Large intestine (tissue), 3 donors: ENCODE measurements around the gene SLC8B1. TPM values are rescaled to one million over a fixed set of nuclear protein-coding genes. Genes with fewer than 3 reads are reported as not detected.
A peak's percentile ranks its signal among the peaks of the same experiment; 100 is the strongest.

ENCODE experiments used
- DNase-seq, 2 donors: peaks; one replicate each; pipeline versions ENCODE4 v3.0.0 to v3.0.0-alpha.2; 2013
- H3K27ac ChIP-seq: one replicate; pipeline ENCODE4 v1.5.1; 2013; ENCODE audit warnings: low read length
- H3K27me3 ChIP-seq: 2 replicates; pipeline ENCODE4 v1.6.1; 2013; ENCODE audit warnings: low read length; ENCODE audit not compliant: control insufficient read depth, insufficient read depth
- H3K36me3 ChIP-seq: 2 replicates; pipeline ENCODE4 v1.6.1; 2013; ENCODE audit warnings: low read length; ENCODE audit not compliant: control insufficient read depth, insufficient read depth
- H3K4me1 ChIP-seq: one replicate; pipeline ENCODE4 v1.6.1; 2013; ENCODE audit warnings: low read length; ENCODE audit not compliant: control insufficient read depth, insufficient read depth
- H3K4me3 ChIP-seq: one replicate; pipeline ENCODE4 v1.5.1; 2013; ENCODE audit warnings: low read length
- H3K9me3 ChIP-seq: one replicate; pipeline ENCODE4 v1.6.1; 2013; ENCODE audit warnings: mild to moderate bottlenecking, low read depth, low read length, moderate library complexity; ENCODE audit not compliant: control insufficient read depth
- WGBS: methylation state at CpG from one replicate; pipeline ENCODE4 v1.1.5; 2013; ENCODE audit warnings: low lambda C conversion rate; ENCODE audit not compliant: insufficient coverage; 5-methylcytosine and 5-hydroxymethylcytosine counted together
- polyA plus RNA-seq: library from polyadenylated mRNA; unstranded; fragments of 120-200 nt; gene quantifications from one replicate; pipeline ENCODE4 v1.2.1, GENCODE V29; 2013

SLC8B1 gene
- polyA plus RNA-seq, 1 donor: 18.1 TPM

DNA sequence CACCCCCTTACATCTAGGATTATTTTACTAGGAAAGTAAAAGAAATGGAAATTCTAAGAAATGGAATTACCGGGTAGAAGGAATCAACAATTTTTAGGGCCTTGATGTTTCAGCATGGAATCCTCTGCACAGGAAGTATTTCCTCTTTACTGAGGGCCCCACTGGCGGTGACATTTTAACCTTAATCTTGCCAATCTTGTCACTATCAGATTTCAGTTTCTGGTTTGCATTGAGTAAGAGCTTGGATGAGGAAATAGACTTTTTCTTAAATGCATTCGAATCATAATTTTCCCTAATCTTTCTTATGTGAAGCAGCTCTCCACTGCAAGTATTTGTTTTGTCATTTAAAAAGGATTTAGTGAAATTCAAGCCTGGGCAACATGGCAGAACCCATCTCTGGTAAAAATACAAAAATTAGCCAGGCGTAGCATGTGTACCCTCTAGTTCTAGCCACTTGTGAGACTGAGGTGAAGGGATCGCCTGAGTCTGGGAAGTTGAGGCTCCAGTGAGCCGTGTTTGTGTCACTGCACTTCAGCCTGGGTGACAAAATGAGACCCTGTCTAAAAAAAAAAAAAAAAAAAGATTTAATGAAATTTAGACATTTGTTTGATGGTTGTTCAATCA, 73.0 kb downstream of the SLC8B1 start:
- no peak overlapping the region for H3K4me3 ChIP-seq
- peaks cover 40% of the 10 kb centered on the region for H3K36me3 ChIP-seq
- no peaks in the 10 kb centered on the region for H3K27me3 ChIP-seq
- H3K27ac ChIP-seq: no peak overlapping the region
- no peak for DNase-seq
- 94% methylated on average over 3 of the region's 6 CpGs for WGBS
- H3K4me1 ChIP-seq: peaks cover 13% of the 10 kb centered on the region
- H3K9me3 ChIP-seq: no peaks in the 10 kb centered on the region

GRCh38 chr12:113260636-113261300, 74.1 kb downstream of the SLC8B1 start:
- no peak for DNase-seq
- H3K4me1 ChIP-seq: peaks cover 13% of the 10 kb centered on the region
- H3K4me3 ChIP-seq: no peak overlapping the region
- 100% methylated on average over 6 of the region's 12 CpGs for WGBS
- no peaks in the 10 kb centered on the region for H3K9me3 ChIP-seq
- H3K27me3 ChIP-seq: no peaks in the 10 kb centered on the region
- peaks cover 28% of the 10 kb centered on the region for H3K36me3 ChIP-seq
- H3K27ac ChIP-seq: peak overlapping the region; percentile 68

GRCh38 chr12:113260127-113260526, 74.8 kb downstream of the SLC8B1 start:
- DNase-seq: no peak
- H3K4me1 ChIP-seq: peaks cover 13% of the 10 kb centered on the region
- no CpG with 5 or more reads among the region's 5 CpGs for WGBS
- H3K27ac ChIP-seq: peak overlapping the region; percentile 68
- no peaks in the 10 kb centered on the region for H3K27me3 ChIP-seq
- H3K36me3 ChIP-seq: peaks cover 22% of the 10 kb centered on the region
- no peaks in the 10 kb centered on the region for H3K9me3 ChIP-seq
- no peak overlapping the region for H3K4me3 ChIP-seq

GRCh38 chr12:113257564-113257963, 77.3 kb downstream of the SLC8B1 start:
- Histone ChIP-seq H3K4me3 (no peak overlapping the region), H3K27me3 (no peaks in the 10 kb centered on the region), H3K9me3 (peaks cover under 1% of the 10 kb centered on the region), H3K4me1 (peaks cover 13% of the 10 kb centered on the region), H3K36me3 (peaks cover 20% of the 10 kb centered on the region), H3K27ac (no peak overlapping the region)
- no peak for DNase-seq

GRCh38 chr12:113254298-113254697, 80.6 kb downstream of the SLC8B1 start:
- Histone ChIP-seq H3K27me3 (no peaks in the 10 kb centered on the region), H3K4me1 (peaks cover 2% of the 10 kb centered on the region), H3K27ac (no peak overlapping the region), H3K36me3 (peaks cover 37% of the 10 kb centered on the region), H3K9me3 (peaks cover 12% of the 10 kb centered on the region), H3K4me3 (no peak overlapping the region)
- 100% methylated on average over 2 of the region's 4 CpGs for WGBS
- no peak for DNase-seq

DNA sequence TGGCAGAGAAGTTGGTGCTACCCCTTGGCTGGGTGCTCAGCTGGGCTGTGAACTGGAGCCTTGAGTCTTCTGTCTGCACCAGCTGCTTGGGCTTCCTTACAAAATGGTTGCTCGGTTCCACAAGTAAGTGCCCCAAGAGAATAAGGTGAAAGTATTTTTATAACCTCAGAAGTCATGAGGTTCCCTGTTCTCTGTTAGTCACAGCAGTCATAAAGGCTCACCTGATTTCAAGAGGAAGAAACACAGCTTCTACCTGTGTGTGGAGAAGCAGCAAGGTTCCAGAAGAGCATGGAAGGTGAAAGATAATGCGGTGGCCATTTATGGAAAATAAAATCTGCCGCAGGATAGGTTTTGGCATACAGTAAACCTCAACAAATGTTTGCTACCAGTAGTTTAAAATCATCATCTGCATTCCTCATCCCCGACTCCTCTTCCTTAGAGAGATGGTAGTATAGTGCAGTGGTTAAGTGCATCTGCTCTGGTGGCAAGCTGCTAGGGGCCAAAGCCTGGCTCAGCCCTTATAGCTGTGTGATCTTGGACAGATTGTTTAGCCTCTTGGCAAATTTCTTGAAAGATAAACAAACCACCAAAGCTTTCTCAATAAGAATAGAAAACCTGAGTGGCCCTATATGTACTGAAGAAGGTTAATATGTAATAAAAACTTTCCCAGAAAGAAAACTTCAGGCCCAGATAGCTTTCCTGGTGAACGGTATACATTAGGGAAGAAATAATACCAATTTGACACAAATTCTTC, 81.2 kb downstream of the SLC8B1 start:
- Histone ChIP-seq H3K27me3 (no peaks in the 10 kb centered on the region), H3K4me3 (no peak overlapping the region), H3K4me1 (no peaks in the 10 kb centered on the region), H3K27ac (no peak overlapping the region), H3K9me3 (peaks cover 12% of the 10 kb centered on the region), H3K36me3 (peaks cover 40% of the 10 kb centered on the region)
- no CpG with 5 or more reads among the region's 5 CpGs for WGBS
- DNase-seq: peak in 1 of 2 donors; percentile 41

- peaks cover 43% of the 10 kb centered on the region for H3K36me3 ChIP-seq
- H3K4me3 ChIP-seq: no peak overlapping the region
- H3K27me3 ChIP-seq: no peaks in the 10 kb centered on the region
- H3K4me1 ChIP-seq: peaks cover 9% of the 10 kb centered on the region
- H3K27ac ChIP-seq: no peak overlapping the region
- peaks cover 12% of the 10 kb centered on the region for H3K9me3 ChIP-seq
- no peak for DNase-seq
- no CpG with 5 or more reads among the region's 10 CpGs for WGBS
Observed at GRCh38 chr12:113252494-113252893, 82.4 kb downstream of the SLC8B1 start.

DNA sequence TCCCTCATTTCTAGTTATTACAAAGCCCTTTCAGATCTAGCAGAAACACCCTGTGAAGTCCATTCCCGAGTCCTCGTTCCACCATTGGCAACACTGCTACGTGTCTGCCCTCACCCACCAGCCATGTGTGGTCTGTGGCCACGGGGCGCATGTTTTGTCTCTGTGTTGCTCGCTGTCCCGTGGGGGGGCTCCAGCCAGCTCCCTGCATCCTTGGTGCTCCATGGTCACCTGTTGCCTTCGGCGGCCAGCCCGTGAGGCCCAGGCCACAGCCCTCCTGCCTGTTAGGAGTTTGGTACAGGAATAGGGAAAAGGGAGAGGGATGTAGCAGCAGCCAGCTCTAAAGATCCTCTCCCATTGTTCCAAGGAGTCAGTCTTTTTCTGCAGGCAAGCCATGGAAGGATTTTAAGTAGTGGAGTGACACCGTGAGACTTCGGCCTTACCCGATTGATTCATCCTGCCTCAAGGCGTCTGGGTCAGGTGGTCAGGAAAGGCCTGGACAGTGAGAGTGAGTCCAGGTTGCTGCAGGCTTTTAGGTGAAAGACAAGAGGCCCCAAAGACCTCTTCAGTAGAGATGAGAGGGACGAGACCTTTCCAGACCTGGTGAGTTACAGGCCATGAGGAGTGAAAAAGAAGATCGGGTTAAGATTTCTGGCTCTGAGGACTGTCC, 83.4 kb downstream of the SLC8B1 start:
- Histone ChIP-seq H3K27ac (no peak overlapping the region), H3K27me3 (no peaks in the 10 kb centered on the region), H3K9me3 (peaks cover 12% of the 10 kb centered on the region), H3K4me3 (no peak overlapping the region), H3K36me3 (peaks cover 50% of the 10 kb centered on the region), H3K4me1 (peaks cover 19% of the 10 kb centered on the region)
- WGBS: no CpG with 5 or more reads among the region's 16 CpGs
- no peak for DNase-seq

DNA sequence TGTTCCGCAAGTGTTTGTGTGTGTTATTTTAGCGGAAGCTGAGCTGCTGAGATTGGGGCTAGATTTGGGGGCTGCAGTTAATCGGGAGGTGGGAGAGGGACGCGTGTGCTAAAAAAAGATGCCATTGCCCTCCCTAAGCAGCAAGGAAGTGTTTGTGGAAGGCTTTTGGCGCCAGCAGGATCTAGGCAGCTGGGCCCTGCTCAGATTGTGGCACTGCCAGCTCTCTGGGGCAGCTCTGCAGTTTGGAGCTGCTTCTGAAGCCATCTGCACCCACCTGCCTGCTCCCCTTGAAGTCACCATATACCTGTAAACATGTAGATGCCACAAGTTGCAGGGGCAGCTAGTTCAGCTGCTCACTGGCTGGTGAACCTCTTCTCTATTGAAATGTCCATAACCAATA, 84.9 kb downstream of the SLC8B1 start:
- Histone ChIP-seq H3K9me3 (peaks cover 12% of the 10 kb centered on the region), H3K36me3 (peaks cover 51% of the 10 kb centered on the region), H3K4me3 (no peak overlapping the region), H3K27me3 (no peaks in the 10 kb centered on the region), H3K4me1 (peaks cover 31% of the 10 kb centered on the region), H3K27ac (no peak overlapping the region)
- no peak for DNase-seq
- 97% methylated on average over 4 of the region's 6 CpGs for WGBS

DNA sequence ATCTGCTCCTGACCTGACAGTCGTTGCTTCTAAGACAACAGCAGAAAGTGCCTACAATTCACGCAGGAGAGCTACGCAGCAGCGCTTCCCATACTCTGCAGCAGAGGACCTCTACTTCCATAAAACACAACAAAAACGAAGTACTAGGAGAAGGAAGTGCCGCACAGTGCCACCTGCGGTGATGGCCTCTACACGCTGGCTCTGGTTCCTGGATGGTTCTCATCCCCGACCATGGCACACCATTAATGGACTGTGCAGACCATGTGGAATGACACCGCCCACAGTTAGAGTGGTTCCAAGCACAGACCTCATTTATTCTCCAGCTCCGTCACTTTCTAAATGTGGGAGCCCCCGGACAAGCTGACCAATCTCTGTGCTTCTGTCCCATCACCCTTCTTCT, 85.4 kb downstream of the SLC8B1 start:
- WGBS: 93% methylated on average over 3 of the region's 12 CpGs

More for the DNA sequence above, 85.4 kb downstream of the SLC8B1 start:
- Histone ChIP-seq H3K27ac (no peak overlapping the region), H3K4me1 (peaks cover 36% of the 10 kb centered on the region), H3K27me3 (no peaks in the 10 kb centered on the region), H3K9me3 (peaks cover 12% of the 10 kb centered on the region), H3K36me3 (peaks cover 52% of the 10 kb centered on the region), H3K4me3 (no peak overlapping the region)
- DNase-seq: no peak
